ENCODE data around the gene CRYZ. TPM values are rescaled to one million over a fixed set of nuclear protein-coding genes. Genes with fewer than 3 reads are reported as not detected.

The CRYZ gene
- total and polyA plus RNA-seq, 11 donors = 12.7 to 54.1 (median 38.6) TPM

GRCh38 chr1:74689621-74690363, 43.1 kb downstream of the CRYZ start:
- peak in 2 of 5 donors; percentile 10 to 21 for DNase-seq
- Histone ChIP-seq H3K27ac (no peak overlapping the region), H3K9me3 (no peaks in the 10 kb centered on the region), H3K27me3 (no peaks in the 10 kb centered on the region), H3K36me3 (no peaks in the 10 kb centered on the region), H3K4me3 (no peak overlapping the region), H3K4me1 (no peaks in the 10 kb centered on the region)
- intact Hi-C loops (cut with DNase I) = no loop called here
- peak in 1 of 4 donors; percentile 38 for ATAC-seq
- TF ChIP-seq CTCF (IDR thresholded peaks at IDR 0.05) (peak; percentile 72 to 88 (median 76)), POLR2A (IDR thresholded peaks at IDR 0.05) (no peak)
- 32 to 38% (median 33%) methylated on average over 5 of the region's 5 CpGs for WGBS, 4 donors

- no peaks in the 10 kb centered on the region for H3K9me3 ChIP-seq
- no peak overlapping the region for H3K27ac ChIP-seq
- H3K4me3 ChIP-seq = no peak overlapping the region
- no peaks in the 10 kb centered on the region for H3K36me3 ChIP-seq
- TF ChIP-seq POLR2A (IDR thresholded peaks at IDR 0.05) (no peak), CTCF (IDR thresholded peaks at IDR 0.05) (no peak)
- no peaks in the 10 kb centered on the region for H3K4me1 ChIP-seq
- 87 to 92% (median 91%) methylated on average over 4 of the region's 4 CpGs for WGBS, 4 donors
- no peaks in the 10 kb centered on the region for H3K27me3 ChIP-seq
- ATAC-seq = no peak
- intact Hi-C loops (cut with DNase I) = no loop called here
- DNase-seq = no peak
Observed at GRCh38 chr1:74686928-74687327, 45.9 kb downstream of the CRYZ start.

- ATAC-seq = no peak
- H3K4me3 ChIP-seq = no peak overlapping the region
- no peak overlapping the region for H3K27ac ChIP-seq
- no peaks in the 10 kb centered on the region for H3K36me3 ChIP-seq
- 90 to 97% (median 92%) methylated on average over 2 of the region's 2 CpGs for WGBS, 4 donors
- intact Hi-C loops (cut with DNase I) = no loop called here
- DNase-seq = no peak
- H3K4me1 ChIP-seq = no peaks in the 10 kb centered on the region
- H3K27me3 ChIP-seq = no peaks in the 10 kb centered on the region
- TF ChIP-seq POLR2A (IDR thresholded peaks at IDR 0.05) = no peak
- no peak for TF ChIP-seq CTCF (IDR thresholded peaks at IDR 0.05)
- no peaks in the 10 kb centered on the region for H3K9me3 ChIP-seq
Observed at GRCh38 chr1:74684301-74684700, 48.5 kb downstream of the CRYZ start.

- H3K36me3 ChIP-seq = no peaks in the 10 kb centered on the region
- TF ChIP-seq CTCF (IDR thresholded peaks at IDR 0.05) (no peak), POLR2A (IDR thresholded peaks at IDR 0.05) (no peak)
Observed at GRCh38 chr1:74683656-74684055, 49.2 kb downstream of the CRYZ start.

More at GRCh38 chr1:74683656-74684055, 49.2 kb downstream of the CRYZ start:
- no peak for DNase-seq
- Histone ChIP-seq H3K4me1 (no peaks in the 10 kb centered on the region), H3K27me3 (no peaks in the 10 kb centered on the region), H3K9me3 (no peaks in the 10 kb centered on the region), H3K27ac (no peak overlapping the region), H3K4me3 (no peak overlapping the region)
- no peak for ATAC-seq
- intact Hi-C loops (cut with DNase I) = no loop called here
